GM21423 (cell line): ENCODE measurements around the gene TST.

Experiments
- ATAC-seq: cut with Tn5 transposase; IDR thresholded peaks from one replicate; pipeline ENCODE4 v1.9.1; 2021; ENCODE audit warnings: mild to moderate bottlenecking, moderate library complexity; ENCODE audit not compliant: unreplicated experiment

Gene TST

GRCh38 chr22:36988075-36988832 is 31.0 kb downstream of the TST start:
- no peak for ATAC-seq

GRCh38 chr22:36986242-36986821 is 32.9 kb downstream of the TST start:
- no peak for ATAC-seq

- ATAC-seq = no peak
Measured at GRCh38 chr22:36985211-36985889, 33.9 kb downstream of the TST start.

GRCh38 chr22:36982136-36982535 is 37.1 kb downstream of the TST start:
- ATAC-seq = no peak

- no peak for ATAC-seq
Measured at GRCh38 chr22:36981247-36981775, 37.9 kb downstream of the TST start.

- ATAC-seq = no peak
Measured at GRCh38 chr22:36979016-36979910, 40.0 kb downstream of the TST start.

- ATAC-seq = peak; percentile 68
Measured at GRCh38 chr22:36977947-36978660, 41.1 kb downstream of the TST start.

GRCh38 chr22:36977401-36977861 is 41.8 kb downstream of the TST start:
- ATAC-seq = no peak

GRCh38 chr22:36976606-36977005 is 42.6 kb downstream of the TST start:
- no peak for ATAC-seq

GRCh38 chr22:36971341-36972125 is 47.7 kb downstream of the TST start:
- no peak for ATAC-seq

- no peak for ATAC-seq
Measured at GRCh38 chr22:36968249-36968964, 50.8 kb downstream of the TST start.

GRCh38 chr22:36966851-36967540 is 52.3 kb downstream of the TST start:
- ATAC-seq = no peak

- ATAC-seq = no peak
Measured at GRCh38 chr22:36965696-36966095, 53.6 kb downstream of the TST start.

- ATAC-seq = no peak
Measured at GRCh38 chr22:36964106-36964505, 55.1 kb downstream of the TST start.

- no peak for ATAC-seq
Measured at GRCh38 chr22:36963302-36963701, 55.9 kb downstream of the TST start.

- no peak for ATAC-seq
Measured at GRCh38 chr22:36961626-36962025, 57.6 kb downstream of the TST start.
